ENCODE results near the gene MYO16. TPM values are rescaled to one million over a fixed set of nuclear protein-coding genes. Genes with fewer than 3 reads are reported as not detected.

The MYO16 gene
- total and polyA plus RNA-seq, 12 donors: 0.56 to 2.4 (median 1.4) TPM

GRCh38 chr13:108932196-108932595 is 302.8 kb downstream of the MYO16 start:
- WGBS, 4 donors: 80 to 88% (median 82%) methylated on average over 4 of the region's 4 CpGs
- Histone ChIP-seq H3K36me3 (replicated peaks in 1 of 2) (no peaks in the 10 kb centered on the region), H3K4me3 (no peak overlapping the region), H3K4me1 (replicated peaks in 1 of 2) (no peaks in the 10 kb centered on the region), H3K9me3 (replicated peaks in 1 of 3) (no peaks in the 10 kb centered on the region), H3K27me3 (no peaks in the 10 kb centered on the region), H3K27ac (no peak overlapping the region)
- TF ChIP-seq POLR2A (IDR thresholded peaks at IDR 0.05): no peak
- TF ChIP-seq CTCF (IDR thresholded peaks at IDR 0.05): no peak
- DNase-seq: no peak
- intact Hi-C loops (cut with DNase I): no loop called here

- H3K27ac ChIP-seq: no peak overlapping the region
- H3K9me3 ChIP-seq (replicated peaks in 1 of 3): no peaks in the 10 kb centered on the region
- intact Hi-C loops (cut with DNase I): no loop called here
- no peaks in the 10 kb centered on the region for H3K36me3 ChIP-seq (replicated peaks in 1 of 2)
- H3K27me3 ChIP-seq: no peaks in the 10 kb centered on the region
- H3K4me1 ChIP-seq (replicated peaks in 1 of 2): no peaks in the 10 kb centered on the region
- H3K4me3 ChIP-seq: no peak overlapping the region
- no peak for DNase-seq
- no peak for TF ChIP-seq POLR2A (IDR thresholded peaks at IDR 0.05)
- TF ChIP-seq CTCF (IDR thresholded peaks at IDR 0.05): no peak
Observed at GRCh38 chr13:108933061-108933460, 303.6 kb downstream of the MYO16 start.

- TF ChIP-seq CTCF (IDR thresholded peaks at IDR 0.05) (no peak), POLR2A (IDR thresholded peaks at IDR 0.05) (no peak)
- 91 to 100% (median 93%) methylated on average over 1 of the region's 1 CpG; no CpG with 5 or more reads in 1 of the 4 donors for WGBS, 4 donors
- H3K27ac ChIP-seq: no peak overlapping the region
- no peaks in the 10 kb centered on the region for H3K27me3 ChIP-seq
- DNase-seq: no peak
- H3K9me3 ChIP-seq (replicated peaks in 1 of 3): no peaks in the 10 kb centered on the region
- intact Hi-C loops (cut with DNase I): no loop called here
- H3K4me1 ChIP-seq (replicated peaks in 1 of 2): no peaks in the 10 kb centered on the region
- H3K4me3 ChIP-seq: no peak overlapping the region
- H3K36me3 ChIP-seq (replicated peaks in 1 of 2): no peaks in the 10 kb centered on the region
Observed at GRCh38 chr13:108938155-108938554, 308.7 kb downstream of the MYO16 start.

- H3K27ac ChIP-seq: no peak overlapping the region
- H3K4me1 ChIP-seq (replicated peaks in 1 of 2): no peaks in the 10 kb centered on the region
- no peak overlapping the region for H3K4me3 ChIP-seq
- TF ChIP-seq POLR2A (IDR thresholded peaks at IDR 0.05) (no peak), CTCF (IDR thresholded peaks at IDR 0.05) (no peak)
- intact Hi-C loops (cut with DNase I): no loop called here
- no peak for DNase-seq
- WGBS, 4 donors: 54 to 66% (median 59%) methylated on average over 2 of the region's 2 CpGs
- no peaks in the 10 kb centered on the region for H3K36me3 ChIP-seq (replicated peaks in 1 of 2)
- no peaks in the 10 kb centered on the region for H3K27me3 ChIP-seq
- H3K9me3 ChIP-seq (replicated peaks in 1 of 3): no peaks in the 10 kb centered on the region
Observed at GRCh38 chr13:108940121-108940520, 310.7 kb downstream of the MYO16 start.
